Choroid plexus epithelial cell (primary cell): ENCODE data around the gene ARL15.
"Not testable (repeated sequence)": the region's sequence is repeated elsewhere in the genome, so short reads cannot be mapped to it uniquely, and the experiment has no call there.

ENCODE experiments used
- DNase-seq: peaks from one replicate; pipeline ENCODE4 v3.0.0-alpha.2; 2010; ENCODE audit warnings: low read depth
- H3K4me3 ChIP-seq: 2 replicates; pipeline ENCODE4 v1.5.1; 2011; ENCODE audit warnings: low read depth, mild to moderate bottlenecking, control low read depth, low read length, moderate library complexity
- TF ChIP-seq, protein P1 (sequence below): conservative IDR thresholded peaks from 2 replicates; pipeline ENCODE4 v1.5.1; 2011; ENCODE audit warnings: low read depth, mild to moderate bottlenecking, control low read depth, inconsistent platforms, low read length, moderate library complexity

ARL15 gene

DNA sequence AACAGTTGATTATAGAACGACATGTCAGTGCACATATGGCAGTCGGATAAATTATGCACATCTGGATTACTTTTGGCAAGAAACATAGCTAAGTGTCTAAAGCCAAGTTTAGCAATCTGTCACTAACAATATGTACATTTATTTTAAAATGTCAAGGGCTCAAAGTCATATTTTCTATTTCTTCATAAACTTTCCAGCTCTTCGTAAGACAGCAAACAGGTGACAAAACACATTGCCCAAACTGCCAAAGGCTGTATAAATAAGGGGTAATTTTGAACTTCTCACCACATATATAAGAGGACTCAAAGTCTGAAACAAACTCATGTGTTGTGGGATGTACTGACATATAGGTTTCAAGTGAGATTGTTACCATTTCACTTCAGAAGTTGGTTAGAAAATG, 237.2 kb downstream of the ARL15 start:
- DNase-seq = no peak
- TF ChIP-seq, protein P1, sequence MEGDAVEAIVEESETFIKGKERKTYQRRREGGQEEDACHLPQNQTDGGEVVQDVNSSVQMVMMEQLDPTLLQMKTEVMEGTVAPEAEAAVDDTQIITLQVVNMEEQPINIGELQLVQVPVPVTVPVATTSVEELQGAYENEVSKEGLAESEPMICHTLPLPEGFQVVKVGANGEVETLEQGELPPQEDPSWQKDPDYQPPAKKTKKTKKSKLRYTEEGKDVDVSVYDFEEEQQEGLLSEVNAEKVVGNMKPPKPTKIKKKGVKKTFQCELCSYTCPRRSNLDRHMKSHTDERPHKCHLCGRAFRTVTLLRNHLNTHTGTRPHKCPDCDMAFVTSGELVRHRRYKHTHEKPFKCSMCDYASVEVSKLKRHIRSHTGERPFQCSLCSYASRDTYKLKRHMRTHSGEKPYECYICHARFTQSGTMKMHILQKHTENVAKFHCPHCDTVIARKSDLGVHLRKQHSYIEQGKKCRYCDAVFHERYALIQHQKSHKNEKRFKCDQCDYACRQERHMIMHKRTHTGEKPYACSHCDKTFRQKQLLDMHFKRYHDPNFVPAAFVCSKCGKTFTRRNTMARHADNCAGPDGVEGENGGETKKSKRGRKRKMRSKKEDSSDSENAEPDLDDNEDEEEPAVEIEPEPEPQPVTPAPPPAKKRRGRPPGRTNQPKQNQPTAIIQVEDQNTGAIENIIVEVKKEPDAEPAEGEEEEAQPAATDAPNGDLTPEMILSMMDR = no peak
- no peak overlapping the region for H3K4me3 ChIP-seq

DNA sequence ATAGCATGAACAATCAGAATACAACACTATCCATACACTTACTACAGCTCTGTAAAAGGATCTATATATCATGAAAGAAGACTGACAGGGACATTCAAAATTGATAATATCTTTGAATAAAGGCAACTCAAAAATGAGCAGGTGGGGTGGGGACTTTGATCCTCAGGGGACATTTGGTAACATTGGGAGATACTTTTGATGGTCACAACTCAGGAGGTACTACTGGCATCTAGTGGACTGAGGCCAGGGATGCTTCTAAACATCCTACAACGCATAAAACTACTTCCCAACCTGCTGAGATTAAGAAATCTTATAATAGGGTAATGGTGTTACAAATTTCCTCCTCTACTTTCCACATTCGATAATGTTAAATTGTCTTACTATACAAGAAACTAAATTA, 243.9 kb downstream of the ARL15 start:
- TF ChIP-seq, protein P1 = peak; percentile 24
- DNase-seq = no peak
- H3K4me3 ChIP-seq = no peak overlapping the region

DNA sequence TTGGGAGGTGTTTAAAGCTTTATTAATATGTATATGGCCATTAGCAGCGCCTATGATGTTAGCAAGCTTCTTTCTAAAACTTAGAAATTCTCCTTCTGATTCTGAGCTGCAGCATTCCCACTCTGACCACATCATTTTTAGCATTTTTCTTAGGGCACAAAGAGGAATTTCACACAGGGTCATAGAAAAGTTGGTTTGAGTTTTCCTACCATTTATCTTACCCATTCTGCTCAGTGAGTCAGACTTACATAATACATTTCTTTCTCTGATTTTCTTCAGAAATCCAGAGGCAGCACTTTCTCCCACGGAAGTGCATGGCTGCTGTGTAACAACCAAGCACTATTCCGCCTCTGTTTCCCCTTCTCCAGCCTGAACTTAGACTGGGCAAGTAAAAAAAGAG, 246.6 kb downstream of the ARL15 start:
- TF ChIP-seq, protein P1 = no peak
- peak; percentile 83 for DNase-seq
- H3K4me3 ChIP-seq = no peak overlapping the region

DNA sequence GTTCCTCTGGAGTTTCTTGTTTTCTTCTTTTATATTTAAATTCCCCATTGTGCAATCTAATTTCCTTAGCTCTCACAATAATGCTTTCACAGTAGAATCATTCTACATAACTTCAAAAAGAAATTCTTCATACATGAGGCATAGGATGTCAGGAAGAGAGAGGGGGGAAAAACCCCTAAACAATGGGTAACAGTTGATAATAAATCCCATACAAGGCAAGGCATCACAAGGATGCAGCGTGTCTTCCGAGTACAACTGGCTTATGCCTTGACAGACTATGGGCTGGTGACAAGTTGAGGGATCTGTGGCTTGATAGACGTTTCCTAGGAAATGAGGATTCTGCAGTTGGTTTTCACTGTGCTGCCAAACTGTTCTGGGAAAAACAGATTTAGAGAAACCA, 247.4 kb downstream of the ARL15 start:
- DNase-seq = peak; percentile 67
- no peak overlapping the region for H3K4me3 ChIP-seq
- TF ChIP-seq, protein P1 = no peak

DNA sequence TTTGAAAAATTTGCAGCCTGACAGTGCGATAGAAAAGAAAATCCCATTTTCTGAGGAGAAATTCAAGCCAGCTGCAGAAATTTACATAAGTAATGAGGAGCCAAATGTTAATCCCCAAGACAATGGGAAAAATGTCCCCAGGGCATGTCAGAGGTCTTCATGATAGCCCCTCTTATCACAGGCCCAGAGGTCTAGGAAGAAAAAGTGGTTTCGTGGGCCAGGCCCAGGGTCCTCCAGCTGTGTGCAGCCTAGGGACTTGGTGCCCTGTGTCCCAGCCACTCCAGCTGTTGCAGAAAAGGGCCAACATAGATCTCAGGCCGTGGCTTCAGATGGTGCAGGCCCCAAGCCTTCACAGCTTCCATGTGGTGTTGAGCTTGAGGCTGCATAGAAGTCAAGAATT, 249.5 kb downstream of the ARL15 start:
- DNase-seq = not testable (repeated sequence)

DNA sequence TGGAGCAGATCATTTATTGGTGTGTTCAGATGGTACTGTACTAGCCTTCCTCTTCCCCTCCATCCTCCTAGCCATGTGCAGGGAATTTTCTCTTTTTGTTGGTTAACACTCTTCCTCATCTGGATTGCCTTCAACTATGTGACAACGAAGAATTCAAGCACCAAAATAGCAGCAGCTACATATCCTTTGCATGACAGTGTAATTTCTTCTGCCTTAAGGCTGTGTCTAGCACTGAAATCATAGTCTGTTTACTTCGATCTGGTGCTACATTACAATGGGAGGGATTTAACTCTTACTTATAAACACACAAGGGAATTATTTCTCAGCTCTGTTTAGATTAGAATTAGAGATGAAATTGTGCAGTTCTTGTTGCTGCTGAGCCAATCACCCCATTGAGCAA, 260.4 kb downstream of the ARL15 start:
- TF ChIP-seq, protein P1 = no peak
- no peak overlapping the region for H3K4me3 ChIP-seq
- DNase-seq = peak; percentile 62

More for the DNA sequence above, 249.5 kb downstream of the ARL15 start:
- not testable (repeated sequence) for H3K4me3 ChIP-seq

DNA sequence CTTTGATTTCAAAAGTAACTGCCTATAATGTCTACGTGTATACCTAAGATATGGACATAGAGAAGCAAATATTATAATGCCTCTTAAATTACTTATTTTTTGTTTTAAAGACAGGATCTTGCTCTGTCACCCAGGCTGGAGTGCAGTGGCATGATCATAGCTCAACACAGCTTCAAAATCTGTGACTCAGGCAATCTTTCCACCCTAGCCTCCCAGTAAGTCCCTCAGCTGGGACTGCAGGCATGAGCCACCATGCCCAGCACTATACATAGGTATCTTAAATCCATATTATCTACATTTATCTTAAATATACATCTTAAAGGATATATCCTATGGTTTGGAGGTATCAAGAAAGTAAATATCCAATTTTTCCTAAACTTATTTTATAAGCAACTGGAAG, 261.2 kb downstream of the ARL15 start:
- H3K4me3 ChIP-seq = no peak overlapping the region
- TF ChIP-seq, protein P1 = no peak
- DNase-seq = no peak

DNA sequence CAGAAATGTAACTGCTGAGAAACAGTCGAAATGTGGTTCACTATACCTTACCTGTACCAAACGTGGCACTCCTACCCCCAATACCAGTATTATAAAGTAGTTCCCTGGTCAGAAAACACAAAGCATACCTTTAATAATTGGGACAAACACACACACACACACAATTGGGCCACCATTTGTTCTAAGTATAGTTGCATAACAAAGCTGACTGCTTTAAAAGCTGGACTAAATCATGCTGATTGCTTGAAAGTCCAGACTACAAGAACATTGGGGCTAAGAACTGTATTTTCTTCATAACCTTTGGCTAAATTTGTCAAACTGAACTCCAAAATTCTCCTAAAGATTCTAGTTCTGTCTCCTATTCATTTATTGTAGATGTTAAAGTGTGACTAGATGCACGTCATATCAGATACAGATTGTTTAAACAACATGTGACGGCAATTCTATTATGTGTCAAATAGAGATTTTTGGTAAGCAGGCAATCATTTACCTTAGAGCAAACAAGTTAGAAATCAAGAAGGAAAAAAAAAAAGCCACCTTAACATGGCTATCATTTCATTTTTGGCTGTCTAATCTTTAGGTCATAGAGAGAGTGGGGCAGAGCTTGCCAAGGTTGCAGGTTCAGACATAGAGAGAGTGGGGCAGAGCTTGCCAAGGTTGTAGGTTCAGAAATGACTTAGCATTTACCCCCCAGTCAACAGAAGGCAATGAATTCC, 265.1 kb downstream of the ARL15 start:
- DNase-seq = no peak
- TF ChIP-seq, protein P1 = no peak
- H3K4me3 ChIP-seq = no peak overlapping the region

DNA sequence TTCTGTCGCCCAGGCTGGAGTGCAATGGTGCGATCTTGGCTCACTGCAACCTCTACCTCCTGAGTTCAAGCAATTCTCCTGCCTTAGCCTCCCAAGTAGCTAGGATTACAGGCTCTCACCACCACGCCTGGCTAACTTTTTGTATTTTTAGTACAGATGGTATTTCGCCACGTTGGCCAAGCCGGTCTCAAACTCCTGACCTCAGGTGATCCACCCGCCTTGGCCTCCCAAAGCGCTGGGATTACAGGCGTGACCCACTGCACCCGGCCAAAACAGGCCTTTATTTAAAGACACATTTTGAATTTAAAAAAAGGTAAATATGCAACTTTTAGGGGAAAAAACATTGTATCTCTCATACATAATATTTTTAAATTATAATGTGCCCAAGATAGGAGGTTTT, 266.1 kb downstream of the ARL15 start:
- H3K4me3 ChIP-seq, DNase-seq: not testable (repeated sequence)
